ENCODE results near the gene MUC22.

The MUC22 gene

GRCh38 chr6:31001281-31001888 is 8.9 kb upstream of the MUC22 start:
- no peak for TF ChIP-seq CTCF (IDR thresholded peaks at IDR 0.05; ENCODE audit: low read depth, low read length)
- Histone ChIP-seq H3K27me3 (peaks cover 20% of the 10 kb centered on the region), H3K9me3 (no peaks in the 10 kb centered on the region), H3K4me3 (ENCODE audit: low read depth, low read length) (no peak overlapping the region), H3K36me3 (no peaks in the 10 kb centered on the region), H3K4me1 (no peaks in the 10 kb centered on the region)
- no peak for DNase-seq

GRCh38 chr6:31002471-31002870 is 7.8 kb upstream of the MUC22 start:
- Histone ChIP-seq H3K4me3 (ENCODE audit: low read depth, low read length) (no peak overlapping the region), H3K36me3 (no peaks in the 10 kb centered on the region), H3K9me3 (no peaks in the 10 kb centered on the region), H3K4me1 (no peaks in the 10 kb centered on the region), H3K27me3 (peaks cover 31% of the 10 kb centered on the region)
- TF ChIP-seq CTCF (IDR thresholded peaks at IDR 0.05; ENCODE audit: low read depth, low read length) = no peak
- no peak for DNase-seq

GRCh38 chr6:31004794-31005193 is 5.5 kb upstream of the MUC22 start:
- Histone ChIP-seq H3K4me1 (no peaks in the 10 kb centered on the region), H3K9me3 (no peaks in the 10 kb centered on the region), H3K4me3 (ENCODE audit: low read depth, low read length) (no peak overlapping the region), H3K36me3 (no peaks in the 10 kb centered on the region), H3K27me3 (peaks cover 45% of the 10 kb centered on the region)
- no peak for DNase-seq
- no peak for TF ChIP-seq CTCF (IDR thresholded peaks at IDR 0.05; ENCODE audit: low read depth, low read length)

- TF ChIP-seq CTCF (IDR thresholded peaks at IDR 0.05; ENCODE audit: low read depth, low read length) = no peak
- peaks cover 50% of the 10 kb centered on the region for H3K27me3 ChIP-seq
These were observed 4.8 kb upstream of the MUC22 start for GRCh38 chr6:31005249-31006020.

GRCh38 chr6:31007694-31008093 is 2.6 kb upstream of the MUC22 start:
- no peak for TF ChIP-seq CTCF (IDR thresholded peaks at IDR 0.05; ENCODE audit: low read depth, low read length)
- Histone ChIP-seq H3K4me1 (no peaks in the 10 kb centered on the region), H3K36me3 (no peaks in the 10 kb centered on the region), H3K9me3 (no peaks in the 10 kb centered on the region), H3K27me3 (peaks cover 50% of the 10 kb centered on the region), H3K4me3 (ENCODE audit: low read depth, low read length) (no peak overlapping the region)
- DNase-seq = no peak

More at GRCh38 chr6:31005249-31006020, 4.8 kb upstream of the MUC22 start:
- H3K9me3 ChIP-seq = no peaks in the 10 kb centered on the region
- H3K36me3 ChIP-seq = no peaks in the 10 kb centered on the region
- H3K4me3 ChIP-seq (ENCODE audit: low read depth, low read length) = no peak overlapping the region
- no peaks in the 10 kb centered on the region for H3K4me1 ChIP-seq
- no peak for DNase-seq

GRCh38 chr6:31008165-31008564 is 2.1 kb upstream of the MUC22 start:
- Histone ChIP-seq H3K27me3 (peaks cover 50% of the 10 kb centered on the region), H3K4me1 (no peaks in the 10 kb centered on the region)
- no peak for DNase-seq

More at GRCh38 chr6:31008165-31008564, 2.1 kb upstream of the MUC22 start:
- no peak overlapping the region for H3K4me3 ChIP-seq (ENCODE audit: low read depth, low read length)
- TF ChIP-seq CTCF (IDR thresholded peaks at IDR 0.05; ENCODE audit: low read depth, low read length) = no peak
- no peaks in the 10 kb centered on the region for H3K9me3 ChIP-seq
- no peaks in the 10 kb centered on the region for H3K36me3 ChIP-seq
